HEK293T (cell line): ENCODE measurements around the gene PPP2CA.

Experiments
- FOXK2 ChIP-seq: fragments of 450-650 bp; IDR thresholded peaks from 2 replicates; pipeline ENCODE4 v1.6.1; 2016; ENCODE audit warnings: mild to moderate bottlenecking
- FOXM1 ChIP-seq: fragments of 450-650 bp; IDR thresholded peaks from 2 replicates; pipeline ENCODE4 v1.6.1; 2017; ENCODE audit warnings: mild to moderate bottlenecking, borderline replicate concordance
- L3MBTL2 ChIP-seq: fragments of 450-650 bp; conservative IDR thresholded peaks from 2 replicates; pipeline ENCODE4 v1.6.1; 2016; ENCODE audit warnings: mild to moderate bottlenecking
- SUZ12 ChIP-seq: fragments of 450-650 bp; IDR thresholded peaks from 2 replicates; pipeline ENCODE4 v1.6.1; 2016; ENCODE audit warnings: mild to moderate bottlenecking

DNA sequence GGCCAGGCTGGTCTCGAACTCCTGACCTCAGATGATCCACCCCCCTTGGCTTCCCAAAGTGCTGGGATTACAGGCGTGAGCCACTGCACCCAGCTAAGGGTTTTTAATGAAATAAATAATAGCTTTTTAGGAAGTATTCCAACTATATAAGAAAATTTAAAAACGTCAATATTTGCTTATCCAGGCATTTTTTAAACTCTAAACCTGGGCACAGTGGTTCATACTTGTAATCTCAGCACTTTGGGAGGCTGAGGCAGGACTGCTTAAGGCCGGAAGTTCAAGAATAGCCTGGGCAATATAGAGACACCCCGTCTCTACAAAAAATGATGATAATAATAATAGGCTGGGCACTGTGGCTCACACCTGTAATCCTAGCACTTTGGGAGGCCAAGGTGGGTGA is 63.3 kb downstream of the PPP2CA start:
- TF ChIP-seq SUZ12 = no peak
- no peak for TF ChIP-seq L3MBTL2
- TF ChIP-seq FOXK2 = no peak
- no peak for TF ChIP-seq FOXM1
